ENCODE measurements around the gene CLIC5. TPM values are rescaled to one million over a fixed set of nuclear protein-coding genes. Genes with fewer than 3 reads are reported as not detected.

CLIC5 gene
- total and polyA plus RNA-seq, 2 donors (not counting 1 experiment from before 2014, with no cell fraction given) = 0.96 to 0.97 TPM

GRCh38 chr6:46024124-46024769 is 8.6 kb upstream of the CLIC5 start:
- no peaks in the 10 kb centered on the region for H4K20me1 ChIP-seq (ENCODE audit: control insufficient read depth, insufficient read depth, low read length, poor library complexity, severe bottlenecking)
- ATAC-seq (ENCODE audit: low read depth) = no peak
- H3K36me3 ChIP-seq (replicated peaks in 1 of 2; ENCODE audit: control extremely low read depth in 1 of 2, control insufficient read depth in 1 of 2, extremely low read depth in 1 of 2, insufficient read depth in 2 of 2, low read length in 1 of 2) = no peaks in the 10 kb centered on the region
- H3K4me3 Mint-ChIP-seq = no peak overlapping the region
- H3K4me1 Mint-ChIP-seq = no peaks in the 10 kb centered on the region
- no peaks in the 10 kb centered on the region for H3K79me2 ChIP-seq (ENCODE audit: control insufficient read depth, insufficient read depth, low read length)
- DNase-seq = no peak
- no peak overlapping the region for H3K27ac ChIP-seq (ENCODE audit: low read length in 2 of 2)
- H3K27ac Mint-ChIP-seq = no peak overlapping the region
- ChIA-PET CTCF (no interaction called here), POLR2A (no interaction called here)
- no peaks in the 10 kb centered on the region for H3K9me3 Mint-ChIP-seq (ENCODE audit: insufficient read depth)
- H3K4me2 ChIP-seq (replicated peaks; ENCODE audit: low read depth, low read length, poor library complexity, severe bottlenecking) = no peak overlapping the region
- H3K9me3 ChIP-seq (ENCODE audit: control extremely low read depth in 1 of 3, control insufficient read depth in 2 of 3, insufficient read depth in 1 of 3, low read length in 2 of 3) = no peaks in the 10 kb centered on the region
- no peak overlapping the region for H3K4me3 ChIP-seq (ENCODE audit: control extremely low read depth in 1 of 5, extremely low read depth in 1 of 5, insufficient read depth in 1 of 5, low read depth in 2 of 5, low read length in 4 of 5)
- no peaks in the 10 kb centered on the region for H3K4me1 ChIP-seq (ENCODE audit: control insufficient read depth in 2 of 2, insufficient read depth in 2 of 2, low read length in 2 of 2)
- TF ChIP-seq EZH2 (IDR thresholded peaks at IDR 0.05; ENCODE audit: borderline replicate concordance, insufficient read depth, low read depth, low read length, poor library complexity, severe bottlenecking) (no peak), CTCF (IDR thresholded peaks at IDR 0.05) (no peak)
- no peak overlapping the region for H3K9ac ChIP-seq (ENCODE audit: low read length)
- peaks cover 17% of the 10 kb centered on the region for H3K27me3 Mint-ChIP-seq
- WGBS (ENCODE audit: insufficient coverage) = no CpG with 5 or more reads among the region's 1 CpG
- H2AFZ ChIP-seq (ENCODE audit: insufficient read depth, low read depth, low read length, poor library complexity, severe bottlenecking) = no peak overlapping the region
- peaks cover 0 to 7% (median 2%) of the 10 kb centered on the region in 4 experiments for H3K27me3 ChIP-seq (replicated peaks in 1 of 4; ENCODE audit: control extremely low read depth in 1 of 4, control insufficient read depth in 3 of 4, insufficient read depth in 4 of 4, low read length in 3 of 4)
- intact Hi-C loops (cut with micrococcal nuclease) = no loop called here

GRCh38 chr6:46023216-46023915 is 7.7 kb upstream of the CLIC5 start:
- no peaks in the 10 kb centered on the region for H3K9me3 ChIP-seq (ENCODE audit: control extremely low read depth in 1 of 3, control insufficient read depth in 2 of 3, insufficient read depth in 1 of 3, low read length in 2 of 3)
- no peaks in the 10 kb centered on the region for H3K36me3 ChIP-seq (replicated peaks in 1 of 2; ENCODE audit: control extremely low read depth in 1 of 2, control insufficient read depth in 1 of 2, extremely low read depth in 1 of 2, insufficient read depth in 2 of 2, low read length in 1 of 2)
- H3K79me2 ChIP-seq (ENCODE audit: control insufficient read depth, insufficient read depth, low read length) = no peaks in the 10 kb centered on the region
- H4K20me1 ChIP-seq (ENCODE audit: control insufficient read depth, insufficient read depth, low read length, poor library complexity, severe bottlenecking) = no peaks in the 10 kb centered on the region
- no peaks in the 10 kb centered on the region for H3K9me3 Mint-ChIP-seq (ENCODE audit: insufficient read depth)
- POLR2A ChIA-PET = no interaction called here
- no peak for TF ChIP-seq CTCF (IDR thresholded peaks at IDR 0.05)
- TF ChIP-seq EZH2 (IDR thresholded peaks at IDR 0.05; ENCODE audit: borderline replicate concordance, insufficient read depth, low read depth, low read length, poor library complexity, severe bottlenecking) = no peak
- 92% methylated on average over 2 of the region's 3 CpGs for WGBS (ENCODE audit: insufficient coverage)
- intact Hi-C loops (cut with micrococcal nuclease) = no loop called here
- no peak for DNase-seq
- no peaks in the 10 kb centered on the region for H3K4me1 ChIP-seq (ENCODE audit: control insufficient read depth in 2 of 2, insufficient read depth in 2 of 2, low read length in 2 of 2)
- H3K27ac ChIP-seq (ENCODE audit: low read length in 2 of 2) = no peak overlapping the region
- CTCF ChIA-PET = no interaction called here
- no peak overlapping the region for H3K4me3 ChIP-seq (ENCODE audit: control extremely low read depth in 1 of 5, extremely low read depth in 1 of 5, insufficient read depth in 1 of 5, low read depth in 2 of 5, low read length in 4 of 5)
- H3K4me1 Mint-ChIP-seq = no peaks in the 10 kb centered on the region
- H3K9ac ChIP-seq (ENCODE audit: low read length) = no peak overlapping the region
- ATAC-seq (ENCODE audit: low read depth) = no peak
- H3K27me3 Mint-ChIP-seq = peaks cover 13% of the 10 kb centered on the region
- H3K4me2 ChIP-seq (replicated peaks; ENCODE audit: low read depth, low read length, poor library complexity, severe bottlenecking) = no peak overlapping the region
- no peak overlapping the region for H2AFZ ChIP-seq (ENCODE audit: insufficient read depth, low read depth, low read length, poor library complexity, severe bottlenecking)
- no peak overlapping the region for H3K27ac Mint-ChIP-seq
- no peak overlapping the region for H3K4me3 Mint-ChIP-seq
- H3K27me3 ChIP-seq (replicated peaks in 1 of 4; ENCODE audit: control extremely low read depth in 1 of 4, control insufficient read depth in 3 of 4, insufficient read depth in 4 of 4, low read length in 3 of 4) = peaks cover 0 to 7% (median 2%) of the 10 kb centered on the region in 4 experiments

All from B cell (primary cell).